GM12878 (cell line): Measurements from ENCODE around the gene FANCD2. TPM values are rescaled to one million over a fixed set of nuclear protein-coding genes. Genes with fewer than 3 reads are reported as not detected.

Experiments used
- ATAC-seq: fragments of 200-7000 bp; cut with Tn5 transposase; 3 replicates; pipeline ENCODE4 v1.9.1; 2020; ENCODE audit warnings: mild to moderate bottlenecking, moderate library complexity
- BruUV-seq: library from RNA; stranded (reverse); fragments of 400-500 nt; replicated peaks from 2 replicates; lab custom pipeline; 2021; lab: Mats Ljungman, UMichigan
- CTCF ChIA-PET: fragments of 300-600 bp; sonication (Branson Sonifier 250); formaldehyde crosslinking; extraction: SDS; loops from one replicate; lab custom pipeline; 2021; ENCODE audit warnings: inconsistent platforms; lab: Yijun Ruan, JAX
- POLR2A ChIA-PET: fragments of 350-600 bp; formaldehyde crosslinking; extraction: SDS; loops from one replicate; lab custom pipeline; 2021; ENCODE audit warnings: inconsistent platforms; lab: Charles Lee
- RAD21 ChIA-PET: fragments of 300-600 bp; sonication (Branson Sonifier 250); formaldehyde crosslinking; loops from one replicate; lab custom pipeline; 2023; ENCODE audit warnings: antibody characterized with exemption; ENCODE audit not compliant: unreplicated experiment; lab: Charles Lee
- SMC1A ChIA-PET: fragments of 300-600 bp; sonication (Branson Sonifier 250); formaldehyde crosslinking; loops from one replicate; lab custom pipeline; 2023; ENCODE audit not compliant: unreplicated experiment, uncharacterized antibody; lab: Charles Lee
- DNase-seq: peaks from one replicate; pipeline ENCODE4 v3.0.0-alpha.2; 2011; ENCODE audit warnings: low read depth, low spot score
- FAIRE-seq: peaks from 3 replicates; lab custom pipeline; 2011; peaks lifted over from hg19 to GRCh38; lab: Jason Lieb, UNC
- H2AFZ ChIP-seq: 2 replicates; pipeline ENCODE4 v1.6.0; 2011; ENCODE audit warnings: low read depth, low read length, control low read depth; ENCODE audit not compliant: control insufficient read depth
- H3K27ac ChIP-seq: 2 replicates; pipeline ENCODE4 v1.5.1; 2011; ENCODE audit warnings: control low read depth; ENCODE audit not compliant: control insufficient read depth, insufficient read depth
- H3K27me3 ChIP-seq, 2 experiments: replicated peaks in 1 of 2; 2 replicates each; pipeline versions ENCODE4 v1.6.0 to v1.6.1; 2011; ENCODE audit warnings: low read length in 1 of 2; ENCODE audit not compliant: control insufficient read depth in 2 of 2, insufficient read depth in 2 of 2
- H3K36me3 ChIP-seq, 2 experiments: 2 replicates each; pipeline ENCODE4 v1.5.1; 2011; ENCODE audit warnings: low read length in 1 of 2; ENCODE audit not compliant: control insufficient read depth in 2 of 2, insufficient read depth in 2 of 2
- H3K4me1 ChIP-seq: 2 replicates; pipeline ENCODE4 v1.6.1; 2011; ENCODE audit warnings: mild to moderate bottlenecking, low read length, moderate library complexity, mixed read lengths; ENCODE audit not compliant: control insufficient read depth, insufficient read depth
- H3K4me2 ChIP-seq: 2 replicates; pipeline ENCODE4 v1.6.0; 2011; ENCODE audit warnings: control low read depth; ENCODE audit not compliant: control insufficient read depth, insufficient read depth
- H3K4me3 ChIP-seq: fragments of 200-600 bp; sonication (generic); 2 replicates; pipeline ENCODE4 v1.5.1; 2016
- H3K79me2 ChIP-seq: 2 replicates; pipeline ENCODE4 v1.6.0; 2011; ENCODE audit warnings: low read length; ENCODE audit not compliant: control insufficient read depth, insufficient read depth
- H3K9ac ChIP-seq: 2 replicates; pipeline ENCODE4 v1.8.0; 2011; ENCODE audit warnings: low read length, control low read depth, mixed read lengths; ENCODE audit not compliant: control insufficient read depth, insufficient read depth
- H3K9me3 ChIP-seq: replicated peaks from 3 replicates; pipeline ENCODE4 v1.5.1; 2011; ENCODE audit warnings: mild to moderate bottlenecking, low read length; ENCODE audit not compliant: control insufficient read depth, insufficient read depth
- H4K20me1 ChIP-seq: 2 replicates; pipeline ENCODE4 v1.6.0; 2011; ENCODE audit not compliant: control insufficient read depth, insufficient read depth
- BHLHE40 ChIP-seq, 2 experiments: fragments of 450-650 bp in 1 of 2; IDR thresholded peaks; 2 replicates each; pipeline ENCODE4 v1.6.1; 2011 to 2017; ENCODE audit warnings: low read depth in 2 of 2, borderline replicate concordance in 1 of 2, improper control_type of control experiment in 1 of 2, low read length in 1 of 2, mild to moderate bottlenecking in 1 of 2
- BMI1 ChIP-seq: fragments of 450-650 bp; IDR thresholded peaks from 2 replicates; pipeline ENCODE4 v1.6.1; 2016; ENCODE audit warnings: mild to moderate bottlenecking, moderate library complexity, borderline replicate concordance
- CHD2 ChIP-seq: IDR thresholded peaks from 2 replicates; pipeline ENCODE4 v1.6.1; 2011; ENCODE audit warnings: low read depth, low read length, improper control_type of control experiment, borderline replicate concordance
- CREB1 ChIP-seq: IDR thresholded peaks from 2 replicates; pipeline ENCODE4 v1.6.1; 2012; ENCODE audit warnings: low read depth, mild to moderate bottlenecking, inconsistent platforms
- E4F1 ChIP-seq: fragments of 450-650 bp; IDR thresholded peaks from 2 replicates; pipeline ENCODE4 v1.6.1; 2018; ENCODE audit warnings: borderline replicate concordance, mild to moderate bottlenecking; ENCODE audit not compliant: partially characterized antibody
- EGR1 ChIP-seq, 2 experiments: IDR thresholded peaks; 1 replicate in 1 of 2; 2 replicates in 1 of 2; pipeline ENCODE4 v1.6.1; 2011 to 2012; ENCODE audit warnings: low read depth in 2 of 2, low read length in 2 of 2, borderline replicate concordance in 1 of 2, mild to moderate bottlenecking in 1 of 2, moderate library complexity in 1 of 2
- ESRRA ChIP-seq: IDR thresholded peaks from 2 replicates; pipeline ENCODE4 v1.6.1; 2012; ENCODE audit warnings: mild to moderate bottlenecking, low read length, improper control_type of control experiment
- FOXK2 ChIP-seq: fragments of 450-650 bp; IDR thresholded peaks from 2 replicates; pipeline ENCODE4 v1.6.1; 2017; ENCODE audit warnings: mild to moderate bottlenecking, moderate library complexity
- HDGF ChIP-seq: fragments of 450-650 bp; IDR thresholded peaks from 2 replicates; pipeline ENCODE4 v1.6.1; 2016; ENCODE audit warnings: antibody characterized with exemption
- JUNB ChIP-seq: IDR thresholded peaks from 2 replicates; pipeline ENCODE4 v1.6.1; 2016; ENCODE audit warnings: antibody characterized with exemption, mild to moderate bottlenecking
- MXI1 ChIP-seq: fragments of 150-350 bp; IDR thresholded peaks from 2 replicates; pipeline ENCODE4 v1.6.1; 2011; ENCODE audit warnings: low read depth, mild to moderate bottlenecking, inconsistent platforms, low read length, improper control_type of control experiment
- NFYB ChIP-seq: IDR thresholded peaks from 2 replicates; pipeline ENCODE4 v1.6.1; 2011; ENCODE audit warnings: low read depth, mild to moderate bottlenecking, low read length, improper control_type of control experiment, moderate library complexity; ENCODE audit not compliant: insufficient read depth
- POLR2A ChIP-seq: IDR thresholded peaks from 2 replicates; pipeline ENCODE4 v1.6.1; 2011; ENCODE audit warnings: low read depth, mild to moderate bottlenecking, low read length
- RAD21 ChIP-seq: IDR thresholded peaks from 2 replicates; pipeline ENCODE4 v1.6.1; 2011; ENCODE audit warnings: mild to moderate bottlenecking, low read depth, low read length, moderate library complexity; ENCODE audit not compliant: insufficient read depth
- RELA ChIP-seq: fragments of 450-650 bp; IDR thresholded peaks from 2 replicates; pipeline ENCODE4 v1.8.0; 2014; ENCODE audit warnings: borderline replicate concordance; ENCODE audit not compliant: partially characterized antibody
- SIX5 ChIP-seq: IDR thresholded peaks from 2 replicates; pipeline ENCODE4 v1.6.1; 2011; ENCODE audit warnings: mild to moderate bottlenecking, low read depth, low read length, moderate library complexity; ENCODE audit not compliant: severe bottlenecking
- SMARCA5 ChIP-seq: fragments of 450-650 bp; IDR thresholded peaks from 2 replicates; pipeline ENCODE4 v1.6.1; 2017; ENCODE audit warnings: mild to moderate bottlenecking
- SP1 ChIP-seq: IDR thresholded peaks from one replicate; pipeline ENCODE4 v1.6.1; 2011; ENCODE audit warnings: low read depth, low read length
- SREBF1 ChIP-seq: IDR thresholded peaks from 2 replicates; pipeline ENCODE4 v1.6.1; 2012; ENCODE audit warnings: mild to moderate bottlenecking, low read length
- ZNF384 ChIP-seq: IDR thresholded peaks from 2 replicates; pipeline ENCODE4 v1.6.1; 2012; ENCODE audit warnings: low read depth, mild to moderate bottlenecking, low read length, improper control_type of control experiment, borderline replicate concordance
- in situ Hi-C: fragments of 300-500 bp; cut with MboI; formaldehyde crosslinking; loops from 9 replicates; pipeline ENCODE4 v1.14.3; 2018; ENCODE audit warnings: mixed read lengths
- intact Hi-C: fragments of 100-400 bp; cut with micrococcal nuclease; formaldehyde crosslinking; loops from one replicate; pipeline ENCODE4 v1.14.2; 2022; ENCODE audit not compliant: unreplicated experiment
- polyA plus RNA-seq, 11 experiments: library from polyadenylated mRNA; depleted of rRNA in 4 of 11; unstranded in 6 of 11; stranded (reverse) in 5 of 11; fragments of >200 nt; fragmentation: Nextera tagmentation in 4 of 11; fragmentation: Illumina TruSeq in 1 of 11; extraction: Ambion mirVana in 4 of 11; extraction: Trizol in 1 of 11; gene quantifications; 1 replicate in 1 of 11; 2 replicates in 10 of 11; pipeline versions ENCODE4 v1.2.1 to v1.2.3, GENCODE V29; 2011 to 2016; ENCODE audit warnings: inconsistent platforms in 2 of 11, missing spikeins in 2 of 11, low read depth in 1 of 11
- total RNA-seq, 4 experiments: library from RNA; depleted of rRNA in 3 of 4; stranded (reverse); fragments of >200 nt in 3 of 4; fragmentation: Illumina TruSeq in 1 of 4; extraction: Trizol in 1 of 4; gene quantifications; 2 replicates each; pipeline versions ENCODE4 v1.2.1 to v1.2.3, GENCODE V29; 2013 to 2021

FANCD2 gene
- total and polyA plus RNA-seq, 10 of the 15 experiments (the other 5 are each of a cell fraction or from before 2014, with no cell fraction given): 37.9 to 72.8 (median 56.2) TPM

- Histone ChIP-seq H2AFZ (no peak overlapping the region), H3K9ac (no peak overlapping the region), H3K27me3 (no peaks in the 10 kb centered on the region), H3K79me2 (no peaks in the 10 kb centered on the region), H3K9me3 (no peaks in the 10 kb centered on the region), H3K4me2 (no peak overlapping the region), H3K36me3 (no peaks in the 10 kb centered on the region; a peak in 1 of 4 replicates), H3K4me1 (no peaks in the 10 kb centered on the region), H4K20me1 (no peaks in the 10 kb centered on the region), H3K27ac (no peak overlapping the region), H3K4me3 (no peak overlapping the region)
- TF ChIP-seq E4F1 (no peak), SP1 (no peak), JUNB (no peak), SIX5 (no peak), RELA (no peak), FOXK2 (no peak), BHLHE40 (IDR thresholded peaks at IDR 0.05; ENCODE audit: borderline replicate concordance in 1 of 2, low read depth in 2 of 2, low read length in 1 of 2) (no peak), CREB1 (no peak), SREBF1 (no peak), SMARCA5 (no peak), MXI1 (no peak), RAD21 (no peak), ESRRA (no peak), NFYB (no peak), BMI1 (no peak), ZNF384 (no peak), POLR2A (no peak), EGR1 (IDR thresholded peaks at IDR 0.05; ENCODE audit: borderline replicate concordance in 1 of 2, low read depth in 2 of 2, low read length in 2 of 2) (no peak), HDGF (no peak), CHD2 (no peak)
- FAIRE-seq (no peak), ATAC-seq (no peak), DNase-seq (no peak)
- intact Hi-C loops (no loop called here), in situ Hi-C loops (no loop called here)
- BruUV-seq: no TSS peak
- POLR2A ChIA-PET: no interaction called here
- SMC1A ChIA-PET: interaction anchor here (0.6 to 1.1 kb wide), 2 partner anchors 16 to 20 kb away, joined by 3 to 4 read pairs; no protein-coding TSS in a partner anchor
- RAD21 ChIA-PET: no interaction called here
- CTCF ChIA-PET: interaction anchor here (0.6 to 0.7 kb wide), 2 partner anchors 67 to 273 kb away, joined by 3 read pairs; partner anchors contain the start of gene VHL
These were observed 48.4 kb downstream of the FANCD2 start for GRCh38 chr3:10074666-10075065.
